ENCODE measurements around the gene U2SURP.

U2SURP gene

DNA sequence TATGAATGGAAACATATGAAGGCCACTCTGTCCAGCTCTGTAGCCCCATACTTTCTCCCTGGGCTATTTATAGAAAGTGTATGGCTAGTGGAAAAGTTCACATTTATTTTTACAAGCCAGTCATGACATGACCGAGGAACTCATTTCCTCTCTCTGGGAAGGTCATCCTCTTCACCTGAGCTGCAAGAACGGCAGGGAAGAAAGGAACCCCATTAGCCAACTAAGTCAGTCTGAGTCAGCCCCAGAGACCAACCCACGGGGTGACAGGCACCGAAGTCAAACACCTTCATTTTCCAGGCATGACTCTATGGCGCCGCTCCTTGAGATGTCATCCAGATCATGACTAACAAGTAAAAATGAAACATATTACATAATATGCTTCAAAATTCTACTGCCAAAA, 42.7 kb upstream of the U2SURP start:
- Histone ChIP-seq H2AFZ (ENCODE audit: insufficient read depth, low read length, poor library complexity) (no peak overlapping the region), H3K4me2 (ENCODE audit: low read length) (no peak overlapping the region), H2BK12ac (ENCODE audit: low read length) (no peak overlapping the region), H3K9me3 (ENCODE audit: insufficient read depth, low read depth, low read length) (peaks cover 8% of the 10 kb centered on the region), H4K12ac (ENCODE audit: low read depth, low read length) (no peak overlapping the region), H3K36me3 (ENCODE audit: control insufficient read depth in 1 of 2, insufficient read depth in 2 of 2, low read length in 2 of 2) (no peaks in the 10 kb centered on the region), H3K27ac (ENCODE audit: low read depth, low read length) (no peak overlapping the region), H3K4me3 (ENCODE audit: low read depth, low read length) (no peak overlapping the region), H3K23ac (ENCODE audit: low read length) (no peak overlapping the region), H3K4me1 (ENCODE audit: control insufficient read depth in 1 of 2, insufficient read depth in 2 of 2, low read length in 2 of 2) (peaks cover 0 to 3% of the 10 kb centered on the region in 2 experiments), H3K79me2 (ENCODE audit: control insufficient read depth, insufficient read depth, low read length, poor library complexity) (no peaks in the 10 kb centered on the region), H2BK5ac (ENCODE audit: low read depth, low read length, poor library complexity) (no peak overlapping the region), H3K18ac (ENCODE audit: low read length) (no peak overlapping the region), H3K79me1 (ENCODE audit: low read length) (no peaks in the 10 kb centered on the region), H3K14ac (ENCODE audit: low read length) (no peak overlapping the region), H3K9ac (ENCODE audit: low read length) (no peak overlapping the region), H3K4ac (ENCODE audit: low read depth, low read length) (no peak overlapping the region), H4K8ac (ENCODE audit: low read depth, low read length) (no peak overlapping the region), H3K27me3 (ENCODE audit: insufficient read depth, low read length) (peaks cover 20% of the 10 kb centered on the region), H4K91ac (ENCODE audit: low read depth, low read length) (no peak overlapping the region), H2BK120ac (ENCODE audit: insufficient read depth, low read length, poor library complexity) (no peak overlapping the region), H2AK5ac (ENCODE audit: low read length) (no peak overlapping the region)
- peak in 1 of 2 donors; percentile 18 for DNase-seq
- WGBS (ENCODE audit: extremely low coverage, insufficient coverage, insufficient read length), result no CpG with 5 or more reads among the region's 6 CpGs

DNA sequence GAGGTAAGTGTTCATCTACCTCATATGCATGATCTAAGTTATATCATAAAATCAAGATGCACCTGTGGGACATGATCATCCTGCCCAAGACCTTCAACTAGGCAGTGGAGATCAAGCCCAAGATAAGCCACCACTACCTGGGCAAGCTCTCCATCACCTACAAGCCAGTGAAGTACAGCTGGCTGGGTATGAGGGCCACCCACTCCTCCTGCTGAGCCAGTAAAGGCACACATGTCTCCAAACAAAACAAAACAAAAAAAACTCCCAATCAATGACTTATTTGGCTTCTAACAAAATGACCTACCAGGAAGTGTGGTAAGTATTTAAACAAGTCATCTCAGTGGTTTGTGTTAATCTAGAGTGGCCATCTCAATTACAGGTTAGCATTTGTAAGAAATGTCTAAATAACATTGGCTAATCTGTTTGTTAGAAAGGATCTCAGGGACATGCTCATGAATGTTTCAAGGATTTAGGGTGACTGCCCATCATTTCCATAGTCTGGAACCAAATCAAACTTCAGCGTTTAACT, 41.0 kb upstream of the U2SURP start:
- H3K27ac ChIP-seq (ENCODE audit: low read depth, low read length), result no peak overlapping the region
- no peaks in the 10 kb centered on the region for H3K79me1 ChIP-seq (ENCODE audit: low read length)
- H4K8ac ChIP-seq (ENCODE audit: low read depth, low read length), result no peak overlapping the region
- no peak overlapping the region for H3K23ac ChIP-seq (ENCODE audit: low read length)
- peaks cover 0 to 6% of the 10 kb centered on the region in 2 experiments for H3K4me1 ChIP-seq (ENCODE audit: control insufficient read depth in 1 of 2, insufficient read depth in 2 of 2, low read length in 2 of 2)
- no peak overlapping the region for H2BK120ac ChIP-seq (ENCODE audit: insufficient read depth, low read length, poor library complexity)
- H3K4me2 ChIP-seq (ENCODE audit: low read length), result no peak overlapping the region
- no peak overlapping the region for H2BK12ac ChIP-seq (ENCODE audit: low read length)
- H2AK5ac ChIP-seq (ENCODE audit: low read length), result no peak overlapping the region
- DNase-seq, result no peak
- H3K14ac ChIP-seq (ENCODE audit: low read length), result no peak overlapping the region
- H3K9me3 ChIP-seq (ENCODE audit: insufficient read depth, low read depth, low read length), result peaks cover 9% of the 10 kb centered on the region
- H3K4me3 ChIP-seq (ENCODE audit: low read depth, low read length), result no peak overlapping the region
- H3K4ac ChIP-seq (ENCODE audit: low read depth, low read length), result no peak overlapping the region
- H4K91ac ChIP-seq (ENCODE audit: low read depth, low read length), result no peak overlapping the region
- H3K79me2 ChIP-seq (ENCODE audit: control insufficient read depth, insufficient read depth, low read length, poor library complexity), result no peaks in the 10 kb centered on the region
- H3K9ac ChIP-seq (ENCODE audit: low read length), result no peak overlapping the region
- no CpG with 5 or more reads among the region's 1 CpG for whole genome bisulfite sequencing (ENCODE audit: extremely low coverage, insufficient coverage, insufficient read length)
- H3K27me3 ChIP-seq (ENCODE audit: insufficient read depth, low read length), result peaks cover 25% of the 10 kb centered on the region
- H3K18ac ChIP-seq (ENCODE audit: low read length), result no peak overlapping the region
- H4K12ac ChIP-seq (ENCODE audit: low read depth, low read length), result no peak overlapping the region
- no peak overlapping the region for H2AFZ ChIP-seq (ENCODE audit: insufficient read depth, low read length, poor library complexity)
- no peaks in the 10 kb centered on the region for H3K36me3 ChIP-seq (ENCODE audit: control insufficient read depth in 1 of 2, insufficient read depth in 2 of 2, low read length in 2 of 2)
- no peak overlapping the region for H2BK5ac ChIP-seq (ENCODE audit: low read depth, low read length, poor library complexity)

DNA sequence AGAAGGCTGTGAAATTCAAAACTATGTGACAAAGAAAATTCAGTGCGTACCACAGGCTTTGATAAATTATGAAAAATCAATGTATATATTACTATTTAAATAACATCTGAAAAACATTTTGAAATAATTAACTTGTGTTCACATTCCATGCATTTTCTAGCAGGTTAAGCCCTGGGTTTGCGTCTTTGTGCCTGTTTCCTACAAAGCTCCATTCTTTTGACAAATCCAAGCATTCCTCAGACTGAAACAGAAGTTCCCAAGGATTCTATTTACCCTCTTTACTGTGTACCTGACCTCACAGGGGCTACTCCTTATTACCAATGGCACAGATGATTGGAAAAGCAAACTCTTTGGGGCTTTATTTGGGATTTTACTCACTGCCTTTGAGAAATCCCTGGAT, 39.8 kb upstream of the U2SURP start:
- Histone ChIP-seq H3K4me2 (ENCODE audit: low read length) (no peak overlapping the region), H3K79me1 (ENCODE audit: low read length) (no peaks in the 10 kb centered on the region), H3K4me3 (ENCODE audit: low read depth, low read length) (no peak overlapping the region), H4K12ac (ENCODE audit: low read depth, low read length) (no peak overlapping the region), H3K14ac (ENCODE audit: low read length) (no peak overlapping the region), H4K91ac (ENCODE audit: low read depth, low read length) (no peak overlapping the region), H3K79me2 (ENCODE audit: control insufficient read depth, insufficient read depth, low read length, poor library complexity) (no peaks in the 10 kb centered on the region), H2AFZ (ENCODE audit: insufficient read depth, low read length, poor library complexity) (no peak overlapping the region), H3K27me3 (ENCODE audit: insufficient read depth, low read length) (peaks cover 25% of the 10 kb centered on the region), H2BK12ac (ENCODE audit: low read length) (no peak overlapping the region), H3K4me1 (ENCODE audit: control insufficient read depth in 1 of 2, insufficient read depth in 2 of 2, low read length in 2 of 2) (peaks cover 0 to 6% of the 10 kb centered on the region in 2 experiments), H2BK5ac (ENCODE audit: low read depth, low read length, poor library complexity) (no peak overlapping the region), H3K18ac (ENCODE audit: low read length) (no peak overlapping the region), H2BK120ac (ENCODE audit: insufficient read depth, low read length, poor library complexity) (no peak overlapping the region), H3K9ac (ENCODE audit: low read length) (no peak overlapping the region), H2AK5ac (ENCODE audit: low read length) (no peak overlapping the region), H3K36me3 (ENCODE audit: control insufficient read depth in 1 of 2, insufficient read depth in 2 of 2, low read length in 2 of 2) (no peaks in the 10 kb centered on the region), H3K9me3 (ENCODE audit: insufficient read depth, low read depth, low read length) (peaks cover 9% of the 10 kb centered on the region), H3K23ac (ENCODE audit: low read length) (no peak overlapping the region), H4K8ac (ENCODE audit: low read depth, low read length) (no peak overlapping the region), H3K4ac (ENCODE audit: low read depth, low read length) (no peak overlapping the region), H3K27ac (ENCODE audit: low read depth, low read length) (no peak overlapping the region)
- WGBS (ENCODE audit: extremely low coverage, insufficient coverage, insufficient read length), result no CpG with 5 or more reads among the region's 2 CpGs
- DNase-seq, result no peak

DNA sequence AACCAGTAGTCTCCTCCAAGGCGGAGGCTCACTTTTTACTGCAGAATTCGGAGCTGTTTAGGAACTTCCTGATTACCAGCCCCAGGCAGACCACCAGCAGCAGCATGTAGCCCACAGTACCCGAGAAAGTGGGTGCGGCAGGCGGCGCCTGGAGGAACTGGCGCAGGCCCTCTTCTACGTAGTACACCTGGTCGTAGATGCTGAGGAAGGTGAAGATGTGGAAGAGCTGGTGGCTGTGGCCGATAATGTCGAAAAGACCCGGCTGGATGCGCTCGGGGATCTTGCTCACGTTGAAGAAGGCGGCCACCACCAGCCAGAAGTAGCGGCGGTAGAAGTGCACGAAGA, 39.2 kb upstream of the U2SURP start:
- H3K79me2 ChIP-seq (ENCODE audit: control insufficient read depth, insufficient read depth, low read length, poor library complexity), result no peaks in the 10 kb centered on the region

More for the DNA sequence above, 39.2 kb upstream of the U2SURP start:
- H3K79me1 ChIP-seq (ENCODE audit: low read length), result no peaks in the 10 kb centered on the region
- no peak overlapping the region for H4K91ac ChIP-seq (ENCODE audit: low read depth, low read length)
- H3K9me3 ChIP-seq (ENCODE audit: insufficient read depth, low read depth, low read length), result peaks cover 9% of the 10 kb centered on the region
- H3K27ac ChIP-seq (ENCODE audit: low read depth, low read length), result no peak overlapping the region
- H3K23ac ChIP-seq (ENCODE audit: low read length), result no peak overlapping the region
- no peak overlapping the region for H3K18ac ChIP-seq (ENCODE audit: low read length)
- H3K4me1 ChIP-seq (ENCODE audit: control insufficient read depth in 1 of 2, insufficient read depth in 2 of 2, low read length in 2 of 2), result peaks cover 0 to 6% of the 10 kb centered on the region in 2 experiments
- H2BK12ac ChIP-seq (ENCODE audit: low read length), result no peak overlapping the region
- no peak for DNase-seq
- no peak overlapping the region for H4K12ac ChIP-seq (ENCODE audit: low read depth, low read length)
- H3K4me3 ChIP-seq (ENCODE audit: low read depth, low read length), result no peak overlapping the region
- H4K8ac ChIP-seq (ENCODE audit: low read depth, low read length), result no peak overlapping the region
- no peak overlapping the region for H3K14ac ChIP-seq (ENCODE audit: low read length)
- H2BK120ac ChIP-seq (ENCODE audit: insufficient read depth, low read length, poor library complexity), result no peak overlapping the region
- no peaks in the 10 kb centered on the region for H3K36me3 ChIP-seq (ENCODE audit: control insufficient read depth in 1 of 2, insufficient read depth in 2 of 2, low read length in 2 of 2)
- H3K4ac ChIP-seq (ENCODE audit: low read depth, low read length), result no peak overlapping the region
- no peak overlapping the region for H2AK5ac ChIP-seq (ENCODE audit: low read length)
- H3K9ac ChIP-seq (ENCODE audit: low read length), result no peak overlapping the region
- no peak overlapping the region for H3K4me2 ChIP-seq (ENCODE audit: low read length)
- no CpG with 5 or more reads among the region's 19 CpGs for WGBS (ENCODE audit: extremely low coverage, insufficient coverage, insufficient read length)
- no peak overlapping the region for H2AFZ ChIP-seq (ENCODE audit: insufficient read depth, low read length, poor library complexity)
- peaks cover 25% of the 10 kb centered on the region for H3K27me3 ChIP-seq (ENCODE audit: insufficient read depth, low read length)
- H2BK5ac ChIP-seq (ENCODE audit: low read depth, low read length, poor library complexity), result no peak overlapping the region
